RWPE2 (cell line): ENCODE measurements around the gene THBS1.

Experiments used
- ATAC-seq: fragments of 200-7000 bp; cut with Tn5 transposase; 3 replicates; pipeline ENCODE4 v1.9.1; 2021; ENCODE audit warnings: low read depth
- DNase-seq: peaks from one replicate; pipeline ENCODE4 v3.0.0-alpha.2; 2020; ENCODE audit warnings: low spot score
- H3K27ac ChIP-seq: fragments of 450-650 bp; 2 replicates; pipeline ENCODE4 v1.5.1; 2017; ENCODE audit warnings: mild to moderate bottlenecking; ENCODE audit not compliant: poor library complexity, severe bottlenecking
- H3K27me3 ChIP-seq: fragments of 250-450 bp; sonication (Bioruptor Pico); 2 replicates; pipeline ENCODE4 v1.5.1; 2021; ENCODE audit warnings: mild to moderate bottlenecking, moderate library complexity; ENCODE audit not compliant: insufficient read depth, poor library complexity, severe bottlenecking
- H3K36me3 ChIP-seq: fragments of 250-450 bp; sonication (Bioruptor Pico); 2 replicates; pipeline ENCODE4 v1.5.1; 2020; ENCODE audit warnings: low read depth, mild to moderate bottlenecking, moderate library complexity
- H3K4me1 ChIP-seq: fragments of 250-450 bp; sonication (Bioruptor Pico); 2 replicates; pipeline ENCODE4 v1.5.1; 2021; ENCODE audit warnings: mild to moderate bottlenecking, moderate library complexity; ENCODE audit not compliant: insufficient read depth, poor library complexity, severe bottlenecking
- H3K4me3 ChIP-seq: fragments of 250-450 bp; sonication (Bioruptor Pico); 2 replicates; pipeline ENCODE4 v1.5.1; 2021; ENCODE audit warnings: mild to moderate bottlenecking, moderate library complexity; ENCODE audit not compliant: severe bottlenecking
- H3K9me3 ChIP-seq: fragments of 250-450 bp; sonication (Bioruptor Pico); 2 replicates; pipeline ENCODE4 v1.5.1; 2021; ENCODE audit warnings: mild to moderate bottlenecking, moderate library complexity; ENCODE audit not compliant: severe bottlenecking
- TF ChIP-seq, protein P1 (sequence below): fragments of 450-650 bp; IDR thresholded peaks from one replicate; pipeline ENCODE4 v1.5.1; 2017; ENCODE audit warnings: mild to moderate bottlenecking, moderate library complexity; ENCODE audit not compliant: poor library complexity, severe bottlenecking

Gene THBS1

DNA sequence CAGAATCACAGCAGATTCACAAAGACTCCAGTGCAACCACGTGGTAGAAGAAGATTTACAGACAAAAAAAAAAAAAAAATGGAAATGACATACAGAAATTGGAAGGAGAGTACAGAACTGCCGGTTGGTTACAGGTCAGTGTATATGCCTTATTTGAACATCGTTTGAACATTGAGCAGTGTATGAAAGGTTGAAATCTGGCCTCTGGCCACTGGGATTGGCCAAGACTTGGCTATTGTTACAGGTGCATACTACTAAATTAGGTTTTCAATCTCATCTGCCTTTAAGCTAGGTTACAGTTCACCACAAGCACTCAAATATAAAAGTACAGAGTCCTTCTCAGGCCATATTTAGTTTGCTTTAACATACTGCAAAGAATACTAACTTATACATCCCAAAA, 59.8 kb downstream of the THBS1 start:
- no peak for DNase-seq
- no peaks in the 10 kb centered on the region for H3K36me3 ChIP-seq
- no peaks in the 10 kb centered on the region for H3K27me3 ChIP-seq
- H3K27ac ChIP-seq = peak overlapping the region; percentile 92
- H3K4me1 ChIP-seq = peaks cover 28% of the 10 kb centered on the region
- ATAC-seq = no peak
- H3K9me3 ChIP-seq = no peaks in the 10 kb centered on the region
- no peak overlapping the region for H3K4me3 ChIP-seq
- TF ChIP-seq, protein P1, sequence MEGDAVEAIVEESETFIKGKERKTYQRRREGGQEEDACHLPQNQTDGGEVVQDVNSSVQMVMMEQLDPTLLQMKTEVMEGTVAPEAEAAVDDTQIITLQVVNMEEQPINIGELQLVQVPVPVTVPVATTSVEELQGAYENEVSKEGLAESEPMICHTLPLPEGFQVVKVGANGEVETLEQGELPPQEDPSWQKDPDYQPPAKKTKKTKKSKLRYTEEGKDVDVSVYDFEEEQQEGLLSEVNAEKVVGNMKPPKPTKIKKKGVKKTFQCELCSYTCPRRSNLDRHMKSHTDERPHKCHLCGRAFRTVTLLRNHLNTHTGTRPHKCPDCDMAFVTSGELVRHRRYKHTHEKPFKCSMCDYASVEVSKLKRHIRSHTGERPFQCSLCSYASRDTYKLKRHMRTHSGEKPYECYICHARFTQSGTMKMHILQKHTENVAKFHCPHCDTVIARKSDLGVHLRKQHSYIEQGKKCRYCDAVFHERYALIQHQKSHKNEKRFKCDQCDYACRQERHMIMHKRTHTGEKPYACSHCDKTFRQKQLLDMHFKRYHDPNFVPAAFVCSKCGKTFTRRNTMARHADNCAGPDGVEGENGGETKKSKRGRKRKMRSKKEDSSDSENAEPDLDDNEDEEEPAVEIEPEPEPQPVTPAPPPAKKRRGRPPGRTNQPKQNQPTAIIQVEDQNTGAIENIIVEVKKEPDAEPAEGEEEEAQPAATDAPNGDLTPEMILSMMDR = no peak

DNA sequence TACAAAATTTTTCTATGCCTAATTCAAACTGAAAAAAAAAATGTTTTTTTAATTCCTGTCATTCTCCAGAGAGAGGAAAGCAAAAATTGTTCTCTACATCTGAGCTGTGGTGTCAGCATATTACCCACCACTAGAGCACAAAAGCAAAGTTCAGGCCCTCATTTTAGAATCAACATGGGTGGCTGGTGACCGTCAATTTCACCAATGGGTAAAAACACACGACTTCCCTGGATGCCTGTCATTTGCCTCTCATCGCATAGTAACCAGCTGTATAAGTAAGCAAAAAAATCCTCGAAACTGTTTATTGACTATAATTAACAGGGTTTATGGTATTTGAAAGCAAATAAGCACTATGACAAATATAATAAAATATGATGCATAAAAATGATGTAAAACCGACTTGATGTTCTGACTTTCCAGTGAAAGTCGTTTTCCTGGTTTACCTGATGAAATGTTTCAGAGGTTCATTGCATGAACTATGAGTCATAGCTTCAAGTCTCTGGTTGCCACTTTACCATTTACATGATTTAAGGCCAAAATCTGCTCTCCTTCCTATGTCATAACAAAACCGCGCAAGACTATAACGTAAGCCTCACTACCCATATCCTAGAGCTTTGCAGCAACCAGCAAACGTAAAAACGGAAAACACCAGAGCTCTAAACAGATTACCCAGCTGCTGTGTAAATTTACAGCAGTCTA, 60.5 kb downstream of the THBS1 start:
- Histone ChIP-seq H3K27ac (peak overlapping the region; percentile 92), H3K4me1 (peaks cover 28% of the 10 kb centered on the region), H3K27me3 (no peaks in the 10 kb centered on the region), H3K9me3 (no peaks in the 10 kb centered on the region), H3K4me3 (no peak overlapping the region), H3K36me3 (no peaks in the 10 kb centered on the region)
- DNase-seq (no peak), ATAC-seq (peak; percentile 71)
- TF ChIP-seq, protein P1 = no peak

DNA sequence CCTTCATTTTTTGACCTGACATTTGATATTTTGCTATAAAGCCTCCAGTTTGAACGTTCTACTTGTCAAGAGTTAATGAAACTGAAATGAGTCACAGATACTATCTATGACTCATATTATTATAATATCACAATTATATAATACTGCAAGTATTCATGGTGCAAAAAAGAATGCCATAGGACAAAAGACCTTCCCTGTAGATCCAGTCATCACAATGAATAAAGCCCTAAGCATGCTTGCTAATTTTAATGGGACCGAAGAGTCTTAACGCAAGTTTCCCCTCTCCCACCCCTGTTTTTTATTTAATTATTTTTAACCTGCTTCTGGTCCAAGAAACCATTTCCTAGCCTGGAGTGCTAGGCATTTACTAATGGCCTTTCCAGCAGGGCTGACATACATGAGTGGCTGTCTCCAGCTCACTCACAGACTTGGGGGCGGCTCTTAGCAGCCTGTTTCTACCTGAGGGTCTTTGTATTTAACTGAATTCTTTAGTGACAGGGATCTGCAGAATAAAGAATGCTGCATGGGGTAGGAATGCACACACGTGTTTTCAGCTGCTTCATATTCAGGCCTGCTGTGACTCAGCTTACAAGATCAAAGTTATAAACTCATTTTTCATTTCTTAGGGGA, 61.2 kb downstream of the THBS1 start:
- TF ChIP-seq, protein P1 = no peak
- no peak for DNase-seq
- H3K9me3 ChIP-seq = no peaks in the 10 kb centered on the region
- peaks cover 28% of the 10 kb centered on the region for H3K4me1 ChIP-seq
- H3K4me3 ChIP-seq = no peak overlapping the region
- H3K27ac ChIP-seq = peak overlapping the region; percentile 92
- ATAC-seq = peak; percentile 82
- H3K27me3 ChIP-seq = no peaks in the 10 kb centered on the region
- H3K36me3 ChIP-seq = no peaks in the 10 kb centered on the region

DNA sequence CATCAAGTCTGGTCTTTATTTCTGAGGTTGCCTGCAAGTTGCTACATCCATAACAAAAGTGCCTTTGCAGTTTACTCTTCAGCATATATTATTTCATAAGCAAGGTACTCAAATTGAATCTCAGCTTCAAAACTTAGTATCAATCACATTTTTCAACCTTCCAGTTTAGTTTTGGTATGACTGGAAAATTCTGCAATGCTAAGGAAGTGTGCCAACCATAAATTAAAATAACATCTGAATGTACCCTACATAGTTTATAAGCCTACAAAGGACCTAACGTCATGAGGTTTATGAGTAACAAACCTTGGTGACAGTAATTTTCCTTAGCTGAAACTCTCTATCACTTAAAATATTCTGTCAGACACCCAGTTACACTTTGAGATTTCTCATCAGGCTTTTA, 62.8 kb downstream of the THBS1 start:
- Histone ChIP-seq H3K9me3 (no peaks in the 10 kb centered on the region), H3K36me3 (no peaks in the 10 kb centered on the region), H3K27ac (no peak overlapping the region), H3K4me1 (peaks cover 28% of the 10 kb centered on the region), H3K4me3 (no peak overlapping the region), H3K27me3 (no peaks in the 10 kb centered on the region)
- no peak for DNase-seq
- no peak for ATAC-seq
- TF ChIP-seq, protein P1 = no peak

DNA sequence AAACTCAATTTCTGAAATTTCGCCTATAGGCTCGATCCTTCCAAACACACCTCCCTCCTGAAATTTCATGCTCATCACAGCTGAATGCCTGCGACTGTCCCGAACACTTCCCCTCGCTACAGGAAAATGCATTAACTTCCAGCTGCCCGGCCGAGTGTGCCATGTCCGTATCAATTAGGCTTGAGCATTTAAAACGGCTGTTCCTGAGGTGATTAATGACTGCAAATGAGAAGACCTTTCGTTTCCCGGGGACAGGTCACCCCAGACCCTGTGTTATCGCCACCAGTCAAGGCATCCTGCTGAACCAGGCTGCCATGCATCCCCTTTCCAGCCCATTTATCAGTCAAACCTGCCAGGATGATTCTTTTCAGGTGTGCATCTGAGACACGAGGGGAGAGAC, 63.3 kb downstream of the THBS1 start:
- TF ChIP-seq, protein P1 = no peak
- Histone ChIP-seq H3K27me3 (no peaks in the 10 kb centered on the region), H3K27ac (no peak overlapping the region), H3K4me1 (peaks cover 28% of the 10 kb centered on the region), H3K9me3 (no peaks in the 10 kb centered on the region), H3K36me3 (no peaks in the 10 kb centered on the region), H3K4me3 (no peak overlapping the region)
- DNase-seq (no peak), ATAC-seq (no peak)
